OCI-LY1 (cell line): ENCODE results near the gene PRKAR2B.

ENCODE experiments used
- H2AFZ ChIP-seq: fragments of 200-600 bp; sonication (generic), shearing (Covaris generic); 2 replicates; pipeline ENCODE4 v1.6.0; 2014; ENCODE audit warnings: antibody characterized with exemption, mild to moderate bottlenecking, low read length
- H3F3A ChIP-seq: fragments of 200-600 bp; sonication (generic), shearing (Covaris generic); 2 replicates; pipeline ENCODE4 v1.6.0; 2014; ENCODE audit warnings: mild to moderate bottlenecking, antibody characterized with exemption, low read length, moderate library complexity; ENCODE audit not compliant: insufficient read depth
- H3K27ac ChIP-seq: fragments of 200-600 bp; sonication (generic); 2 replicates; pipeline ENCODE4 v1.5.1; 2014; ENCODE audit warnings: low read length, mixed run types, mild to moderate bottlenecking, low read depth; ENCODE audit not compliant: poor library complexity, severe bottlenecking
- H3K27me3 ChIP-seq: fragments of 200-600 bp; sonication (generic); 2 replicates; pipeline ENCODE4 v1.6.0; 2014; ENCODE audit warnings: antibody characterized with exemption, mild to moderate bottlenecking, low read length, moderate library complexity; ENCODE audit not compliant: insufficient read depth
- H3K36me3 ChIP-seq: fragments of 200-600 bp; sonication (generic); 2 replicates; pipeline ENCODE4 v1.6.1; 2014; ENCODE audit warnings: mild to moderate bottlenecking, antibody characterized with exemption, low read length, moderate library complexity, mixed read lengths; ENCODE audit not compliant: insufficient read depth
- H3K4me1 ChIP-seq: fragments of 200-600 bp; sonication (generic); 2 replicates; pipeline ENCODE4 v1.5.1; 2014; ENCODE audit warnings: mild to moderate bottlenecking, low read length, moderate library complexity; ENCODE audit not compliant: insufficient read depth, severe bottlenecking
- H3K4me2 ChIP-seq: fragments of 200-600 bp; sonication (generic), shearing (Covaris generic); 2 replicates; pipeline ENCODE4 v1.6.1; 2014; ENCODE audit warnings: low read length
- H3K4me3 ChIP-seq: fragments of 200-600 bp; sonication (generic); 2 replicates; pipeline ENCODE4 v1.5.1; 2014; ENCODE audit warnings: low read length, low read depth, mild to moderate bottlenecking, mixed read lengths; ENCODE audit not compliant: poor library complexity, severe bottlenecking
- H3K79me2 ChIP-seq: fragments of 200-600 bp; shearing (Covaris generic); 2 replicates; pipeline ENCODE4 v1.6.1; 2016; ENCODE audit warnings: mixed run types, low read length, mixed read lengths; ENCODE audit not compliant: insufficient read depth
- H3K9ac ChIP-seq: fragments of 200-600 bp; sonication (generic), shearing (Covaris generic); 2 replicates; pipeline ENCODE4 v1.6.1; 2014; ENCODE audit warnings: mild to moderate bottlenecking, low read length, mixed read lengths
- H3K9me2 ChIP-seq: fragments of 200-600 bp; sonication (generic), shearing (Covaris generic); 2 replicates; pipeline ENCODE4 v1.6.1; 2014; ENCODE audit warnings: low read depth, mild to moderate bottlenecking, low read length, mixed read lengths
- H3K9me3 ChIP-seq: fragments of 200-600 bp; shearing (Covaris generic); 2 replicates; pipeline ENCODE4 v1.6.1; 2014; ENCODE audit warnings: low read length, mixed read lengths
- H4K20me1 ChIP-seq: fragments of 200-600 bp; sonication (generic), shearing (Covaris generic); 2 replicates; pipeline ENCODE4 v1.6.0; 2016; ENCODE audit warnings: mild to moderate bottlenecking, low read length; ENCODE audit not compliant: insufficient read depth
- CTCF ChIP-seq: fragments of 200-600 bp; sonication (generic), shearing (Covaris generic); IDR thresholded peaks from 2 replicates; pipeline ENCODE4 v1.5.1; 2017; ENCODE audit warnings: mild to moderate bottlenecking, antibody characterized with exemption, low read length, moderate library complexity, mixed read lengths
- EZH2 ChIP-seq: fragments of 200-600 bp; sonication (generic), shearing (Covaris generic); IDR thresholded peaks from 2 replicates; pipeline ENCODE4 v1.8.0; 2017; ENCODE audit warnings: borderline replicate concordance, mixed run types, mild to moderate bottlenecking, antibody characterized with exemption, low read length, moderate library complexity, mixed read lengths

Gene PRKAR2B

GRCh38 chr7:107181172-107181571 lies 136.7 kb downstream of the PRKAR2B start:
- no peaks in the 10 kb centered on the region for H3K9me3 ChIP-seq
- no peak overlapping the region for H2AFZ ChIP-seq
- H3K9me2 ChIP-seq = no peaks in the 10 kb centered on the region
- H3K4me2 ChIP-seq = no peak overlapping the region
- H3K9ac ChIP-seq = no peak overlapping the region
- H3K27me3 ChIP-seq = no peaks in the 10 kb centered on the region
- no peak overlapping the region for H3K27ac ChIP-seq
- TF ChIP-seq CTCF = no peak
- TF ChIP-seq EZH2 = no peak
- H3K79me2 ChIP-seq = peaks cover 24% of the 10 kb centered on the region
- no peaks in the 10 kb centered on the region for H3F3A ChIP-seq
- peaks cover 46% of the 10 kb centered on the region for H3K36me3 ChIP-seq
- H4K20me1 ChIP-seq = no peaks in the 10 kb centered on the region
- H3K4me1 ChIP-seq = peaks cover 9% of the 10 kb centered on the region
- no peak overlapping the region for H3K4me3 ChIP-seq

- no peak for TF ChIP-seq EZH2
- no peak for TF ChIP-seq CTCF
- H2AFZ ChIP-seq = no peak overlapping the region
- no peak overlapping the region for H3K4me3 ChIP-seq
- H3K9me3 ChIP-seq = no peaks in the 10 kb centered on the region
- no peaks in the 10 kb centered on the region for H3K27me3 ChIP-seq
- H3K4me1 ChIP-seq = peaks cover 2% of the 10 kb centered on the region
- H4K20me1 ChIP-seq = no peaks in the 10 kb centered on the region
- peaks cover 76% of the 10 kb centered on the region for H3K36me3 ChIP-seq
- H3K4me2 ChIP-seq = no peak overlapping the region
- H3F3A ChIP-seq = no peaks in the 10 kb centered on the region
- H3K27ac ChIP-seq = no peak overlapping the region
- no peak overlapping the region for H3K9ac ChIP-seq
- no peaks in the 10 kb centered on the region for H3K9me2 ChIP-seq
- no peaks in the 10 kb centered on the region for H3K79me2 ChIP-seq
Measured at GRCh38 chr7:107185716-107186115, 141.2 kb downstream of the PRKAR2B start.

GRCh38 chr7:107186240-107186639 lies 141.7 kb downstream of the PRKAR2B start:
- H3K36me3 ChIP-seq = peaks cover 76% of the 10 kb centered on the region

More at GRCh38 chr7:107186240-107186639, 141.7 kb downstream of the PRKAR2B start:
- Histone ChIP-seq H3K9ac (no peak overlapping the region), H3K4me1 (no peaks in the 10 kb centered on the region), H3K27me3 (no peaks in the 10 kb centered on the region), H2AFZ (no peak overlapping the region), H3K79me2 (no peaks in the 10 kb centered on the region), H3K27ac (no peak overlapping the region), H3K9me2 (no peaks in the 10 kb centered on the region), H3K9me3 (no peaks in the 10 kb centered on the region), H3K4me3 (no peak overlapping the region), H4K20me1 (no peaks in the 10 kb centered on the region), H3K4me2 (no peak overlapping the region), H3F3A (no peaks in the 10 kb centered on the region)
- TF ChIP-seq CTCF (no peak), EZH2 (no peak)
